Measurements from ENCODE around the gene CKS1B.

The CKS1B gene

GRCh38 chr1:154956544-154956941, 17.9 kb upstream of the CKS1B start:
- peaks cover 15% of the 10 kb centered on the region for H3K36me3 ChIP-seq (ENCODE audit: insufficient read depth, low read length)
- peak overlapping the region; percentile 65 for H3K4me3 ChIP-seq (ENCODE audit: low read depth, low read length, poor library complexity, severe bottlenecking)
- no peaks in the 10 kb centered on the region for H3K27me3 ChIP-seq (ENCODE audit: insufficient read depth, low read length)
- H3K9me3 ChIP-seq (ENCODE audit: low read length) = no peaks in the 10 kb centered on the region
- peaks cover 5% of the 10 kb centered on the region; the same call in 1 of the 2 replicates for H3K79me2 ChIP-seq (ENCODE audit: insufficient read depth, low read length)
- H4K20me1 ChIP-seq (ENCODE audit: insufficient read depth, low read length) = no peaks in the 10 kb centered on the region
- H2AFZ ChIP-seq (ENCODE audit: low read length) = no peak overlapping the region
- H3K9me2 ChIP-seq (ENCODE audit: low read depth, low read length) = no peaks in the 10 kb centered on the region
- H3K4me2 ChIP-seq (ENCODE audit: low read length) = peak overlapping the region; percentile 74
- no peaks in the 10 kb centered on the region for H3F3A ChIP-seq (ENCODE audit: insufficient read depth, low read length)
- peak overlapping the region; percentile 89 for H3K27ac ChIP-seq (ENCODE audit: low read depth, low read length, poor library complexity, severe bottlenecking)
- H3K4me1 ChIP-seq (ENCODE audit: insufficient read depth, low read length, severe bottlenecking) = peaks cover 64% of the 10 kb centered on the region
- peak overlapping the region; percentile 60; the same call in 1 of the 2 replicates for H3K9ac ChIP-seq (ENCODE audit: low read length)
- no peak for TF ChIP-seq CTCF (IDR thresholded peaks at IDR 0.05; ENCODE audit: low read length)
- no peak for TF ChIP-seq EZH2 (IDR thresholded peaks at IDR 0.05; ENCODE audit: borderline replicate concordance, low read length)

- no peak overlapping the region for H3K9ac ChIP-seq (ENCODE audit: low read length)
- peaks cover 15% of the 10 kb centered on the region for H3K36me3 ChIP-seq (ENCODE audit: insufficient read depth, low read length)
- H3F3A ChIP-seq (ENCODE audit: insufficient read depth, low read length) = no peaks in the 10 kb centered on the region
- peak overlapping the region; percentile 89 for H3K27ac ChIP-seq (ENCODE audit: low read depth, low read length, poor library complexity, severe bottlenecking)
- peaks cover 59% of the 10 kb centered on the region for H3K4me1 ChIP-seq (ENCODE audit: insufficient read depth, low read length, severe bottlenecking)
- H3K4me3 ChIP-seq (ENCODE audit: low read depth, low read length, poor library complexity, severe bottlenecking) = no peak overlapping the region
- no peaks in the 10 kb centered on the region for H4K20me1 ChIP-seq (ENCODE audit: insufficient read depth, low read length)
- no peaks in the 10 kb centered on the region for H3K9me2 ChIP-seq (ENCODE audit: low read depth, low read length)
- no peak for TF ChIP-seq CTCF (IDR thresholded peaks at IDR 0.05; ENCODE audit: low read length)
- TF ChIP-seq EZH2 (IDR thresholded peaks at IDR 0.05; ENCODE audit: borderline replicate concordance, low read length) = no peak
- peak overlapping the region; percentile 74; the same call in 1 of the 2 replicates for H3K4me2 ChIP-seq (ENCODE audit: low read length)
- H3K9me3 ChIP-seq (ENCODE audit: low read length) = no peaks in the 10 kb centered on the region
- H3K27me3 ChIP-seq (ENCODE audit: insufficient read depth, low read length) = no peaks in the 10 kb centered on the region
- no peak overlapping the region for H2AFZ ChIP-seq (ENCODE audit: low read length)
- peaks cover 5% of the 10 kb centered on the region; the same call in 1 of the 2 replicates for H3K79me2 ChIP-seq (ENCODE audit: insufficient read depth, low read length)
Observed at GRCh38 chr1:154957091-154957657, 17.3 kb upstream of the CKS1B start.

GRCh38 chr1:154958036-154958435, 16.4 kb upstream of the CKS1B start:
- H3K4me2 ChIP-seq (ENCODE audit: low read length) = no peak overlapping the region
- H3K9me3 ChIP-seq (ENCODE audit: low read length) = no peaks in the 10 kb centered on the region
- no peak overlapping the region for H3K9ac ChIP-seq (ENCODE audit: low read length)
- H3K36me3 ChIP-seq (ENCODE audit: insufficient read depth, low read length) = peaks cover 17% of the 10 kb centered on the region
- H3F3A ChIP-seq (ENCODE audit: insufficient read depth, low read length) = no peaks in the 10 kb centered on the region
- H3K79me2 ChIP-seq (ENCODE audit: insufficient read depth, low read length) = peaks cover 5% of the 10 kb centered on the region; the same call in 1 of the 2 replicates
- peaks cover 59% of the 10 kb centered on the region for H3K4me1 ChIP-seq (ENCODE audit: insufficient read depth, low read length, severe bottlenecking)
- no peak overlapping the region for H3K4me3 ChIP-seq (ENCODE audit: low read depth, low read length, poor library complexity, severe bottlenecking)
- no peak for TF ChIP-seq CTCF (IDR thresholded peaks at IDR 0.05; ENCODE audit: low read length)
- no peak for TF ChIP-seq EZH2 (IDR thresholded peaks at IDR 0.05; ENCODE audit: borderline replicate concordance, low read length)
- no peaks in the 10 kb centered on the region for H3K9me2 ChIP-seq (ENCODE audit: low read depth, low read length)
- no peaks in the 10 kb centered on the region for H4K20me1 ChIP-seq (ENCODE audit: insufficient read depth, low read length)
- H3K27me3 ChIP-seq (ENCODE audit: insufficient read depth, low read length) = no peaks in the 10 kb centered on the region
- H3K27ac ChIP-seq (ENCODE audit: low read depth, low read length, poor library complexity, severe bottlenecking) = no peak overlapping the region
- H2AFZ ChIP-seq (ENCODE audit: low read length) = no peak overlapping the region
